Mucosa of descending colon (tissue), 3 donors: ENCODE results near the gene MXD4. TPM values are rescaled to one million over a fixed set of nuclear protein-coding genes. Genes with fewer than 3 reads are reported as not detected.

Experiments
- ATAC-seq: fragments of 200-7000 bp; cut with Tn5 transposase; one replicate; pipeline ENCODE4 v1.9.1; 2020; ENCODE audit warnings: mild to moderate bottlenecking, moderate library complexity
- DNase-seq, 3 donors: peaks; one replicate each; pipeline ENCODE4 v3.0.0-alpha.2; 2020
- H3K36me3 ChIP-seq: fragments of 200-600 bp; one replicate; pipeline ENCODE4 v1.8.0; 2021; ENCODE audit warnings: low read depth, mild to moderate bottlenecking
- H3K4me1 ChIP-seq: fragments of 200-600 bp; one replicate; pipeline ENCODE4 v1.8.0; 2021; ENCODE audit warnings: low read depth, mild to moderate bottlenecking
- H3K4me3 ChIP-seq: fragments of 200-600 bp; one replicate; pipeline ENCODE4 v1.8.0; 2021; ENCODE audit warnings: mild to moderate bottlenecking
- H3K9me3 ChIP-seq: fragments of 200-600 bp; one replicate; pipeline ENCODE4 v1.8.0; 2021; ENCODE audit warnings: mild to moderate bottlenecking
- intact Hi-C, 2 donors: fragments of 100-400 bp; cut with DNase I in 1 of 2; cut with micrococcal nuclease in 1 of 2; formaldehyde crosslinking; loops; one replicate each; pipeline versions ENCODE4 v1.11.0 to v1.11.1; 2022; cut with DNase I, micrococcal nuclease
- total RNA-seq, 3 donors: library from RNA; stranded (reverse); fragmentation: NEBNext Ultra II Directional in 2 of 3; extraction: Animal tissue kit (Norgen Biotek cat#: 25700) in 2 of 3; gene quantifications; one replicate each; pipeline versions ENCODE4 v1.2.1 to v1.2.4, GENCODE V29; 2021 to 2023
- TF ChIP-seq, protein P1 (sequence below): fragments of 200-600 bp; IDR thresholded peaks from one replicate; pipeline ENCODE4 v1.8.0; 2022; ENCODE audit warnings: antibody characterized with exemption, mild to moderate bottlenecking
- donor health status: DM: no; HTN: no; CAD: no; lungs with moderate emphysema.
- donor health status: DM: no; HTN: no; CAD: no.
- donor health status: DM: no; HTN: yes; CAD: no.

The MXD4 gene
- total RNA-seq, 3 donors from 2014 or later, result 46.6 to 59.6 (median 52.6) TPM

GRCh38 chr4:2300431-2301224 lies 38.7 kb upstream of the MXD4 start:
- H3K9me3 ChIP-seq, result no peaks in the 10 kb centered on the region
- H3K36me3 ChIP-seq, result no peaks in the 10 kb centered on the region
- H3K4me1 ChIP-seq, result peaks cover 5% of the 10 kb centered on the region
- H3K4me3 ChIP-seq, result no peak overlapping the region
- ATAC-seq, result peak; percentile 32
- TF ChIP-seq, protein P1, sequence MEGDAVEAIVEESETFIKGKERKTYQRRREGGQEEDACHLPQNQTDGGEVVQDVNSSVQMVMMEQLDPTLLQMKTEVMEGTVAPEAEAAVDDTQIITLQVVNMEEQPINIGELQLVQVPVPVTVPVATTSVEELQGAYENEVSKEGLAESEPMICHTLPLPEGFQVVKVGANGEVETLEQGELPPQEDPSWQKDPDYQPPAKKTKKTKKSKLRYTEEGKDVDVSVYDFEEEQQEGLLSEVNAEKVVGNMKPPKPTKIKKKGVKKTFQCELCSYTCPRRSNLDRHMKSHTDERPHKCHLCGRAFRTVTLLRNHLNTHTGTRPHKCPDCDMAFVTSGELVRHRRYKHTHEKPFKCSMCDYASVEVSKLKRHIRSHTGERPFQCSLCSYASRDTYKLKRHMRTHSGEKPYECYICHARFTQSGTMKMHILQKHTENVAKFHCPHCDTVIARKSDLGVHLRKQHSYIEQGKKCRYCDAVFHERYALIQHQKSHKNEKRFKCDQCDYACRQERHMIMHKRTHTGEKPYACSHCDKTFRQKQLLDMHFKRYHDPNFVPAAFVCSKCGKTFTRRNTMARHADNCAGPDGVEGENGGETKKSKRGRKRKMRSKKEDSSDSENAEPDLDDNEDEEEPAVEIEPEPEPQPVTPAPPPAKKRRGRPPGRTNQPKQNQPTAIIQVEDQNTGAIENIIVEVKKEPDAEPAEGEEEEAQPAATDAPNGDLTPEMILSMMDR, result no peak
- DNase-seq, result peak in 1 of 3 donors; percentile 21
- intact Hi-C loops, result no loop called here

DNA sequence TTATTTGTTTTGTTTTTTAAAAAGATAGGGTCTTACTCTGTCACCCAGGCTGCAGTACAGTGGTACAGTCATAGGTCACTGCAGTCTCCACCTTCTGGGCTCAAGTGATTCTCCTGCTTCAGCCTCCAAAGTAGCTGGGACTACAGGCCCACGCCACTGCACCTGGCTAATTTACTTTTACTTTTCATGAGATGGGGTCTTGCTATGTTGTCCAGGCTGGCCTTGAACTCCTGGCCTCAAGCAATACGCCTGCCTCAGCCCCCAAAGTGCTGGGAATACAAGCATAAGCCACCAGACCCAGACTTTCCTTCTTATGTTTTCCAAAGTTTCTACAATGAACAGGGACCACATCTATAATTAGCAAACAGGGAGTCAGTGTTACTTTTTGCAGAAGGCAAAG lies 37.9 kb upstream of the MXD4 start:
- Histone ChIP-seq H3K9me3 (no peaks in the 10 kb centered on the region), H3K36me3 (no peaks in the 10 kb centered on the region), H3K4me3 (no peak overlapping the region), H3K4me1 (peaks cover 5% of the 10 kb centered on the region)
- intact Hi-C loops, result no loop called here
- DNase-seq, result no peak
- no peak for ATAC-seq
- TF ChIP-seq, protein P1, result no peak

DNA sequence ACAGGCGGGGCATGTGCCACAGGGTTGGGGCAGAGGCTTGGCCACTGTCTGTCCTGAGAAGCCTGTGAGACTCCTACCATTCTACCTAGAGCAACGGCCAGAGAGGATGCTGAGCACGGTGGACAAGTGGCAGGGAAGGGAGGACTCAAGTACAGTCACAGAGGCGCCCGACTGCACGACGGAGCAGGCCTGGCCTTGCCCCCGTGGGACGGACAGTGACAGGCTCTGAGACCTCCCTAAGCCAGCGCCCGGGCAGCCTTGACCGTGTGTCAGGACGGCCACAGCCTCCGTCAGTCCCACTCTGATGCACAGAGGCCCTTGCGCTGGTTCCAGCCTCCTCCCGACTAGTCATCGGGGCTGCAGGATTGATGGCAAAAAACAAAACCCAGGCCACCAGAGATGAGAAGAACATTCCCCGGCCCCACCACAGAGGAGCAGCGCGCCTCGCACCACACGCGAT lies 36.7 kb upstream of the MXD4 start:
- Histone ChIP-seq H3K4me3 (no peak overlapping the region), H3K9me3 (no peaks in the 10 kb centered on the region), H3K36me3 (no peaks in the 10 kb centered on the region), H3K4me1 (no peaks in the 10 kb centered on the region)
- ATAC-seq (no peak), DNase-seq (no peak)
- TF ChIP-seq, protein P1, result no peak
- intact Hi-C loops, result no loop called here

DNA sequence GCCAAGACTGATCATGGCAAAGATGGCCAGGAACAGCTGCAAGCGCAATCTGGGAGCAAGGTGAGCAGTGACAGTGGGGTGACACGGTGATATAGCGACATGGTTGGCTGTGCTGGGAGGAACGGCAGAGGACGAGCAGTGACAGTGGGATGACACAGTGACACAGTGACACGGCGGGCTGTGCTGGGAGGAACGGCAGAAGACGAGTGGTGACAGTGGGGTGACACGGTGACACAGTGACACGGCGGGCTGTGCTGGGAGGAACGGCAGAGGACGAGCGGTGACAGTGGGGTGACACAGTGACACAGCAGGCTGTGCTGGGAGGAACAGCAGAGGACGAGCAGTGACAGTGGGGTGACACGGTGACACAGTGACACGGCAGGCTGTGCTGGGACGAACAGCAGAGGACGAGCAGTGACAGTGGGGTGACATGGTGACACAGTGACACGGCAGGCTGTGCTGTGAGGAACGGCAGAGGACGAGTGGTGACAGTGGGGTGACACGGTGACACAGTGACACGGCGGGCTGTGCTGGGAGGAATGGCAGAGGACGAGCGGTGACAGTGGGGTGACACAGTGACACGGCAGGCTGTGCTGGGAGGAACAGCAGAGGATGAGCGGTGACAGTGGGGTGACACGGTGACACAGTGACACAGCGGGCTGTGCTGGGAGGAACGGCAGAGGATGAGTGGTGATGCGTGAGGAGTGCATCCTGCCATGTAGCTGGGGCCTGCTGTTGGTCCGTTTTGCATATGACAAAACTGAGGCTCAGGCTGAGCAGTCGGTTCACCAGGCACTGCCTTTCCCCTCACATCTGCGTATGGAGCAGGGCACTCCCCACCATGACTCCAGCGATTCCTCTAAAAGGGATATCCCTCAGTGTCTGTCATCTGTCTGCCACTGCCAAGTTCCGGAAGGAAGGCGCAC lies 36.0 kb upstream of the MXD4 start:
- TF ChIP-seq, protein P1, result no peak
- intact Hi-C loops, result no loop called here
- H3K4me3 ChIP-seq, result no peak overlapping the region
- H3K4me1 ChIP-seq, result no peaks in the 10 kb centered on the region
- DNase-seq, result no peak
- H3K36me3 ChIP-seq, result no peaks in the 10 kb centered on the region
- H3K9me3 ChIP-seq, result no peaks in the 10 kb centered on the region
- ATAC-seq, result no peak

GRCh38 chr4:2296631-2297601 lies 35.0 kb upstream of the MXD4 start:
- TF ChIP-seq, protein P1, result no peak
- Histone ChIP-seq H3K4me3 (no peak overlapping the region), H3K4me1 (no peaks in the 10 kb centered on the region), H3K9me3 (no peaks in the 10 kb centered on the region), H3K36me3 (no peaks in the 10 kb centered on the region)
- DNase-seq, result no peak
- intact Hi-C loops, result no loop called here
- ATAC-seq, result peak; percentile 31
